SK-N-SH (cell line): Measurements from ENCODE around the gene SAMD9. TPM values are rescaled to one million over a fixed set of nuclear protein-coding genes. Genes with fewer than 3 reads are reported as not detected.

Experiments used
- CTCF ChIA-PET: fragments of 300-600, 350-600 bp; formaldehyde crosslinking; extraction: SDS; loops from one replicate; lab custom pipeline; 2021; lab: Yijun Ruan, JAX
- POLR2A ChIA-PET: fragments of 350-600 bp; sonication (Branson Sonifier 250); formaldehyde crosslinking; extraction: SDS; loops from one replicate; lab custom pipeline; 2020; ENCODE audit warnings: antibody characterized with exemption, inconsistent platforms; lab: Yijun Ruan, JAX
- DNase-seq: peaks from one replicate; pipeline ENCODE4 v3.0.0; 2012
- H2AFZ ChIP-seq: fragments of 200-600 bp; sonication (generic); 2 replicates; pipeline ENCODE4 v1.8.1; 2016; ENCODE audit warnings: antibody characterized with exemption, mild to moderate bottlenecking, low read depth
- H3F3A ChIP-seq: fragments of 200-600 bp; sonication (generic); replicated peaks from 2 replicates; pipeline ENCODE3; 2016; ENCODE audit warnings: antibody characterized with exemption, mild to moderate bottlenecking; ENCODE audit not compliant: insufficient read depth
- H3K27ac ChIP-seq, 2 experiments: fragments of 200-500 bp in 1 of 2; fragments of 200-600 bp in 1 of 2; sonication (Bioruptor generic) in 1 of 2; sonication (generic), shearing (Covaris generic) in 1 of 2; 2 replicates each; pipeline versions ENCODE4 v1.5.1 to v1.6.1; 2014 to 2016; ENCODE audit warnings: low read depth in 2 of 2, inconsistent platforms in 1 of 2, low read length in 1 of 2, mild to moderate bottlenecking in 1 of 2, mixed read lengths in 1 of 2
- H3K27me3 ChIP-seq: fragments of 200-600 bp; sonication (generic), shearing (Covaris generic); 2 replicates; pipeline ENCODE4 v1.6.1; 2016; ENCODE audit warnings: mixed run types; ENCODE audit not compliant: insufficient read depth
- H3K36me3 ChIP-seq, 2 experiments: fragments of 200-500 bp in 1 of 2; fragments of 200-600 bp in 1 of 2; sonication (Bioruptor generic) in 1 of 2; sonication (generic) in 1 of 2; replicated peaks in 1 of 2; 2 replicates each; pipeline versions ENCODE3 to v1.5.1; 2014 to 2016; ENCODE audit warnings: low read length in 1 of 2, mild to moderate bottlenecking in 1 of 2; ENCODE audit not compliant: insufficient read depth in 2 of 2, control insufficient read depth in 1 of 2
- H3K4me1 ChIP-seq, 2 experiments: fragments of 200-500 bp in 1 of 2; fragments of 200-600 bp in 1 of 2; sonication (Bioruptor generic) in 1 of 2; sonication (generic), shearing (Covaris generic) in 1 of 2; 2 replicates each; pipeline versions ENCODE4 v1.5.1 to v1.6.1; 2014 to 2016; ENCODE audit warnings: low read depth in 1 of 2, low read length in 1 of 2, mixed run types in 1 of 2; ENCODE audit not compliant: insufficient read depth in 2 of 2, control insufficient read depth in 1 of 2
- H3K4me2 ChIP-seq: fragments of 200-600 bp; sonication (generic), shearing (Covaris generic); 2 replicates; pipeline ENCODE4 v1.6.1; 2017; ENCODE audit warnings: mixed run types
- H3K4me3 ChIP-seq, 2 experiments: fragments of 200-500 bp in 1 of 2; fragments of 200-600 bp in 1 of 2; sonication (Bioruptor generic) in 1 of 2; sonication (generic), shearing (Covaris generic) in 1 of 2; 2 replicates each; pipeline versions ENCODE4 v1.5.1 to v1.8.1; 2014 to 2016; ENCODE audit warnings: low read depth in 2 of 2, inconsistent platforms in 1 of 2, low read length in 1 of 2, mild to moderate bottlenecking in 1 of 2, mixed read lengths in 1 of 2, moderate library complexity in 1 of 2
- H3K79me2 ChIP-seq: fragments of 200-600 bp; sonication (generic); 2 replicates; pipeline ENCODE4 v1.8.1; 2017; ENCODE audit warnings: mild to moderate bottlenecking; ENCODE audit not compliant: insufficient read depth
- H3K9ac ChIP-seq: fragments of 200-600 bp; sonication (generic); 2 replicates; pipeline ENCODE4 v1.6.1; 2017; ENCODE audit warnings: mixed run types
- H3K9me2 ChIP-seq: fragments of 200-600 bp; sonication (generic); 2 replicates; pipeline ENCODE4 v1.6.1; 2017; ENCODE audit warnings: mixed run types
- H3K9me3 ChIP-seq: fragments of 200-600 bp; sonication (generic); 2 replicates; pipeline ENCODE4 v1.6.1; 2017; ENCODE audit warnings: mixed run types, mild to moderate bottlenecking, moderate library complexity
- H4K20me1 ChIP-seq: fragments of 200-600 bp; sonication (generic); 2 replicates; pipeline ENCODE4 v1.6.1; 2017; ENCODE audit warnings: mild to moderate bottlenecking, mixed run types; ENCODE audit not compliant: insufficient read depth
- EP300 ChIP-seq, 2 experiments: IDR thresholded peaks; 2 replicates each; pipeline versions ENCODE4 v1.4.0 to v1.6.1; 2012; ENCODE audit warnings: borderline replicate concordance in 1 of 2, low read depth in 1 of 2, low read length in 1 of 2
- EZH2phosphoT487 ChIP-seq: fragments of 200-600 bp; sonication (generic); IDR thresholded peaks from 2 replicates; pipeline ENCODE4 v1.6.1; 2017; ENCODE audit warnings: low read depth, mixed run types, mild to moderate bottlenecking, antibody characterized with exemption, moderate library complexity, borderline replicate concordance
- FOXM1 ChIP-seq: IDR thresholded peaks from 2 replicates; pipeline ENCODE4 v1.4.0; 2012; ENCODE audit warnings: low read depth, mild to moderate bottlenecking
- JUND ChIP-seq: IDR thresholded peaks from 2 replicates; pipeline ENCODE4 v1.4.0; 2012
- NFIC ChIP-seq: IDR thresholded peaks from 2 replicates; pipeline ENCODE4 v1.4.0; 2012; ENCODE audit warnings: borderline replicate concordance
- RAD21 ChIP-seq: IDR thresholded peaks from 2 replicates; pipeline ENCODE4 v1.6.1; 2012; ENCODE audit warnings: mild to moderate bottlenecking, low read length
- RCOR1 ChIP-seq: fragments of 150-350 bp; IDR thresholded peaks from 2 replicates; pipeline ENCODE4 v1.6.1; 2017; ENCODE audit warnings: antibody characterized with exemption, low read length
- RFX5 ChIP-seq: IDR thresholded peaks from 2 replicates; pipeline ENCODE4 v1.6.1; 2012; ENCODE audit warnings: mild to moderate bottlenecking, improper control_type of control experiment, low read length
- TAF1 ChIP-seq: IDR thresholded peaks from 2 replicates; pipeline ENCODE4 v1.6.1; 2012; ENCODE audit warnings: low read depth, mild to moderate bottlenecking, low read length, moderate library complexity, borderline replicate concordance
- TCF12 ChIP-seq: IDR thresholded peaks from 2 replicates; pipeline ENCODE4 v1.4.0; 2012
- TEAD4 ChIP-seq: IDR thresholded peaks from 2 replicates; pipeline ENCODE4 v1.4.0; 2012; ENCODE audit warnings: mild to moderate bottlenecking, borderline replicate concordance; ENCODE audit not compliant: insufficient read depth
- YY1 ChIP-seq: IDR thresholded peaks from 2 replicates; pipeline ENCODE4 v1.4.0; 2012; ENCODE audit warnings: low read depth, mild to moderate bottlenecking
- WGBS: methylation state at CpG from one replicate; pipeline ENCODE4 v1.1.6; 2017; ENCODE audit warnings: low lambda C conversion rate; 5-methylcytosine and 5-hydroxymethylcytosine counted together
- polyA plus RNA-seq, 3 experiments: library from polyadenylated mRNA; depleted of rRNA; stranded (reverse); fragments of >200 nt; gene quantifications; 2 replicates each; pipeline ENCODE4 v1.2.3, GENCODE V29; 2012
- TF ChIP-seq, protein P1 (sequence below): fragments of 150-350 bp; IDR thresholded peaks from 2 replicates; pipeline ENCODE4 v1.6.1; 2017; ENCODE audit warnings: antibody characterized with exemption, low read length, low read depth, borderline replicate concordance
- TF ChIP-seq, protein P2 (sequence below): IDR thresholded peaks from 2 replicates; pipeline ENCODE4 v1.4.0; 2012; ENCODE audit warnings: low read depth, borderline replicate concordance

The SAMD9 gene
- polyA plus RNA-seq, 1 of the 3 experiments (the other 2 are of a cell fraction) = 0.95 TPM

DNA sequence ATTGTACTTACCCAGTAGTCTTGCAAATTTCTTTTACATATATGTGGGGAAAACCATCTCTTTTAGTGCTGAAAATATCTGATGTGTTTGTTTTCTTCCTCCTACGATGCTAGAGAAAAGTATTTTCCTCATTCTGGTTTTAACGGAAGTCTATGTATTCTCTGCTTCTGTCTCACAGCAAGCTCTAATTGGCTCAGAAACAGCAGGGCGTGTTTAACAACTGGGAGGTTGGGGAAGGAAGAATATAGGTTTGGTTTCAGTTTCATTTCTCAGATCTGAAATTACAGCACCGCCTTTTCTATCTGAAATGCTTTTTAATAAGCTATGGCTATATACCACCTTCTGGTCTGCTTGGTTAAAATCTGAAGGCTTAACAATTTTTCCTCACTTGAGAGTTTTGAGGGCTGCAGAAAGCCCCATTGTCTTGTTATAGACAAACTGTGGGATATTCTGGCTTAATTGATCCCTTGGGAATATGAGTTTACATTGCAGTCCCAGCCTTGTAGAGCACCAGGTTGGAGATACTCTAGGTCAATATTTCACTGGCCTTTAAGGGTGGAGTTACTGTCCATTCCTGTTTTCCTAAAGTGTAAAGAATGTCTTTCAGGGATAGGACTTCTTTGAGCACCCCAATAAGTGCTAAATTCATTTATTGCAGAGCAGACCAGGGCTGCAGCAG, at the start of gene SAMD9 (continued):
- no peak for TF ChIP-seq RCOR1
- no peak for TF ChIP-seq RFX5
- no peak for TF ChIP-seq TEAD4
- no peak for TF ChIP-seq RAD21
- peak; percentile 14; the same call in 1 of the 2 replicates for TF ChIP-seq TAF1
- TF ChIP-seq, protein P1, sequence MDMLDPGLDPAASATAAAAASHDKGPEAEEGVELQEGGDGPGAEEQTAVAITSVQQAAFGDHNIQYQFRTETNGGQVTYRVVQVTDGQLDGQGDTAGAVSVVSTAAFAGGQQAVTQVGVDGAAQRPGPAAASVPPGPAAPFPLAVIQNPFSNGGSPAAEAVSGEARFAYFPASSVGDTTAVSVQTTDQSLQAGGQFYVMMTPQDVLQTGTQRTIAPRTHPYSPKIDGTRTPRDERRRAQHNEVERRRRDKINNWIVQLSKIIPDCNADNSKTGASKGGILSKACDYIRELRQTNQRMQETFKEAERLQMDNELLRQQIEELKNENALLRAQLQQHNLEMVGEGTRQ = no peak
- TF ChIP-seq NFIC = no peak

DNA sequence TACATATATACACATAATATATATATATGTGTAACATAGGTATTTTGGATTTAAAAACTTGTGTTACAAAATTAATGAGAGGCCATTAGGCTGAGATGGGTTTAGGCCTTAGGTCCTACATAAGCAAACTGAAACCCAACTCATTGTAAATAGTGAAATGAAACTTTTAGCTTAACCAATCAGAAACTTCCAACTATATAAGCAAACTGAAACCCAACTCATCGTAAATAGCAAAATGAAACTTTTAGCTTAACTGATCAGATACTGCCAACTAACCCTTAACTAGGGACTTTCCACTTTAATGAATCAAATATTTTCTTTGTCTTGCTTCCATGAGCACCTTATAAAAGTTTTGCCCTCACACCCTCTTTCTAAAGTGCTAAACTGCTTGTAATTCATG, 47.7 kb upstream of the SAMD9 start:
- POLR2A ChIA-PET = no interaction called here
- peaks cover 2% of the 10 kb centered on the region; the same call in 1 of the 2 replicates for H3K9me2 ChIP-seq
- no peaks in the 10 kb centered on the region for H3F3A ChIP-seq
- no peak overlapping the region for H3K9ac ChIP-seq
- H3K4me3 ChIP-seq = peak overlapping the region in 1 of 2 experiments; percentile 19; a peak in 1 of 4 replicates
- no peaks in the 10 kb centered on the region for H4K20me1 ChIP-seq
- no peaks in the 10 kb centered on the region for H3K79me2 ChIP-seq
- no peaks in the 10 kb centered on the region for H3K27me3 ChIP-seq
- TF ChIP-seq RFX5 (no peak), TCF12 (no peak), FOXM1 (no peak), YY1 (no peak), EP300 (IDR thresholded peaks at IDR 0.05; ENCODE audit: borderline replicate concordance in 1 of 2, low read depth in 1 of 2, low read length in 1 of 2) (no peak), JUND (no peak), EZH2phosphoT487 (no peak)
- TF ChIP-seq, protein P2, sequence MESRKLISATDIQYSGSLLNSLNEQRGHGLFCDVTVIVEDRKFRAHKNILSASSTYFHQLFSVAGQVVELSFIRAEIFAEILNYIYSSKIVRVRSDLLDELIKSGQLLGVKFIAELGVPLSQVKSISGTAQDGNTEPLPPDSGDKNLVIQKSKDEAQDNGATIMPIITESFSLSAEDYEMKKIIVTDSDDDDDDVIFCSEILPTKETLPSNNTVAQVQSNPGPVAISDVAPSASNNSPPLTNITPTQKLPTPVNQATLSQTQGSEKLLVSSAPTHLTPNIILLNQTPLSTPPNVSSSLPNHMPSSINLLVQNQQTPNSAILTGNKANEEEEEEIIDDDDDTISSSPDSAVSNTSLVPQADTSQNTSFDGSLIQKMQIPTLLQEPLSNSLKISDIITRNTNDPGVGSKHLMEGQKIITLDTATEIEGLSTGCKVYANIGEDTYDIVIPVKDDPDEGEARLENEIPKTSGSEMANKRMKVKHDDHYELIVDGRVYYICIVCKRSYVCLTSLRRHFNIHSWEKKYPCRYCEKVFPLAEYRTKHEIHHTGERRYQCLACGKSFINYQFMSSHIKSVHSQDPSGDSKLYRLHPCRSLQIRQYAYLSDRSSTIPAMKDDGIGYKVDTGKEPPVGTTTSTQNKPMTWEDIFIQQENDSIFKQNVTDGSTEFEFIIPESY = no peak
- TF ChIP-seq, all 33 proteins: peak for 0
- CTCF ChIA-PET = no interaction called here
- 0 out of 2 replicates have a peak, but pooled peaks cover 3% of the 10 kb centered on the region for H3K9me3 ChIP-seq
- WGBS = 24% methylated on average over 1 of the region's 1 CpG
- no peak overlapping the region for H3K4me2 ChIP-seq
- H3K27ac ChIP-seq = no peak overlapping the region
- no peak for DNase-seq
- H2AFZ ChIP-seq = peak overlapping the region; percentile 60; the same call in 1 of the 2 replicates
- peaks cover 0 to 3% of the 10 kb centered on the region in 2 experiments for H3K36me3 ChIP-seq
- no peaks in the 10 kb centered on the region; a peak in 1 of 4 replicates for H3K4me1 ChIP-seq
